Activated T-cell treated with anti-CD3 and anti-CD28 coated beads, Interleukin-2, amount 50 U/mL, for 4 hours (primary cell): Measurements from ENCODE around the gene TPRG1. TPM values are rescaled to one million over a fixed set of nuclear protein-coding genes. Genes with fewer than 3 reads are reported as not detected.

Experiments
- ATAC-seq, 2 donors: fragments of 200-7000 bp; cut with Tn5 transposase; one replicate each; pipeline ENCODE4 v1.10.0; 2021
- DNase-seq: peaks from one replicate; pipeline ENCODE4 v3.0.0-alpha.2; 2020
- H3K27me3 Mint-ChIP-seq: one replicate; pipeline ENCODE4 v1.8.0; 2021; ENCODE audit warnings: low read depth, mixed read lengths
- H3K36me3 Mint-ChIP-seq: one replicate; pipeline ENCODE4 v1.8.0; 2022; ENCODE audit warnings: mixed read lengths; ENCODE audit not compliant: insufficient read depth
- H3K4me1 Mint-ChIP-seq: one replicate; pipeline ENCODE4 v1.8.0; 2021; ENCODE audit warnings: low read depth, mixed read lengths
- H3K4me3 Mint-ChIP-seq: one replicate; pipeline ENCODE4 v1.8.0; 2021; ENCODE audit warnings: mild to moderate bottlenecking, moderate library complexity, mixed read lengths
- H3K9me3 Mint-ChIP-seq: one replicate; pipeline ENCODE4 v1.8.0; 2021; ENCODE audit warnings: mixed read lengths
- total RNA-seq, 3 donors: library from RNA; stranded (reverse); gene quantifications; one replicate each; pipeline ENCODE4 v1.2.1, GENCODE V29; 2021

Gene TPRG1, protein sequence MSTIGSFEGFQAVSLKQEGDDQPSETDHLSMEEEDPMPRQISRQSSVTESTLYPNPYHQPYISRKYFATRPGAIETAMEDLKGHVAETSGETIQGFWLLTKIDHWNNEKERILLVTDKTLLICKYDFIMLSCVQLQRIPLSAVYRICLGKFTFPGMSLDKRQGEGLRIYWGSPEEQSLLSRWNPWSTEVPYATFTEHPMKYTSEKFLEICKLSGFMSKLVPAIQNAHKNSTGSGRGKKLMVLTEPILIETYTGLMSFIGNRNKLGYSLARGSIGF
- total RNA-seq, result 10 to 100 TPM in 1 of 3 donors, 1 to 10 TPM in 2; 6.2 to 10.6 (median 7.4) TPM

DNA sequence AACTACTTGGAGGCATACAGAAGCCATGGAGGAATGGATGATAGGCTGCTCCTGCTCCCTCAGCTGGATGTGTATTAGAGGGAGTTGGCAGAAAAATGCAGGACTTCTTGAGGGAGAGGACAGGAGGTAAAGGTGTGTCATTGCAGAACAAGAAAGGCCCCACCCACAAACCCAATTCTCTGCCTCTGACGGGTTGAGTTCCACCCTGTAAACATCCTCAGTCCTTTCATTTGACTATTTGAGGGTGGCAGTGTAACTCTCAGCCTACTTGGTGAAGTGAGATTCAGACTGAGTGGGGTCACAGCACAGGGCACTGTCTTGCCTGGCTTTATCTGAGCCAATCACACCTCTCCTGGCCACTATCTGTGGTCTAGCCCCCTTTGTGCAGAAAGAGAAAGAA lies at the start of gene TPRG1:
TPRG1 (plus strand) TSS at position 265 of the 400 bp plus-strand sequence. CDS start 35,414 bp downstream, outside the sequence.
- no peak within 1 kb of the TSS for H3K4me3 Mint-ChIP-seq
- no peaks in the 10 kb centered on the region for H3K27me3 Mint-ChIP-seq
- H3K9me3 Mint-ChIP-seq, result no peaks in the 10 kb centered on the region
- H3K36me3 Mint-ChIP-seq, result no peaks in the 10 kb centered on the region
- H3K4me1 Mint-ChIP-seq, result peaks cover 9% of the 10 kb centered on the region
- DNase-seq (no peak), ATAC-seq (peak in 1 of 2 donors; percentile 5)

DNA sequence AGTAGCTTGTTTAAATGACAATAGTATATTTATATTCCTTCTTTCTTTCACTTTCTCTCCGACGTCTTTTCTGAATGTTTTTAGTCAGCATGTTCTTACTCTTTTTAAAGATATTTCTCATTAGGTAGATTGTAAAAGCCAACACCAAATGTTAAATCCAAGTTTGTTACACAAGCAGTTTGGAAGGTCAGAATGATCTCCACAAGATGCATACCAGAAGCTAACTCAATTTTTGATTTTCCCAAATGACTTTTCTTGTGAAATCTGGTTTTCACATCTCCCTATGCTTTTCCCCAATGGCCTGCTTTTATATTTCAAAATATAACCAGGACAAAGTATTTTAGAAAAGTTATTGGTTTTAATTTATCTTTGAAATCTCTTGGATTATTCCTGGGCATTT lies 49.7 kb upstream of the TPRG1 start:
- peak overlapping the region; percentile 71 for H3K4me3 Mint-ChIP-seq

DNA sequence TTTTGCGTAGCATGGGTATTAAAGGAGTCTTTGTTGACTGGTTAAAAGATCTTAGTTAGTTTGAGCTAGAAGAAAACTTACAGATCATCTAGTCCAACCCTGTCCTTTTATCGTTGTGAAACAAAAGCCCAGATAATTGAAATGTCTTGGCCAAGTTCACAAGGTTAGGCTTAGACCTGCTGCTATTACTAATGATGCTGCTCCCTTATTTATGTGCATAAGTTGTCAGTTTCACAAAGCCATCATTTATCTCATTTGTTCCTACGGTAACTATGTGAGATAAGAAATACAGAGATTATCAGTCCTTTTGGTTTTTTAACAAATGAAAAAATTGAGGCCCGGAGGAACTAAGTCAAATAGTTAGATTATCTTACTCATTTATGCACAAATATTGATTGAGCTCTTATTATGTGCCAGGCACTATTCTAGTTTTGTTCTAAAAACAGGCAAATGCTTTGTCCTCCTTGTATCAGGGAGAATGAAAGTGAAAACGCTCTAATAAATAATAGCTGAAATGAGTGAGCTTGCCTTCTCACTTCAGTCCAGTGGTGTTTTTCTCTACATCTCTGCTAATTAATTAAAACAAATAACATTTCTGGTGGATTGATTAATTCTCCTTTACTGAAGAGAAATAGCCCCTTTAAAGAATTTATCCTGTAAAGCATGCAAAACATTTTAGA lies 49.1 kb upstream of the TPRG1 start:
- Mint-ChIP-seq H3K27me3 (no peaks in the 10 kb centered on the region), H3K36me3 (no peaks in the 10 kb centered on the region), H3K9me3 (peaks cover 10% of the 10 kb centered on the region), H3K4me1 (peaks cover 27% of the 10 kb centered on the region), H3K4me3 (peak overlapping the region; percentile 71)
- DNase-seq (no peak), ATAC-seq (no peak)

More for the DNA sequence above, 49.7 kb upstream of the TPRG1 start:
- DNase-seq (no peak), ATAC-seq (no peak)
- H3K9me3 Mint-ChIP-seq, result peaks cover 10% of the 10 kb centered on the region
- peaks cover 27% of the 10 kb centered on the region for H3K4me1 Mint-ChIP-seq
- no peaks in the 10 kb centered on the region for H3K36me3 Mint-ChIP-seq
- no peaks in the 10 kb centered on the region for H3K27me3 Mint-ChIP-seq

DNA sequence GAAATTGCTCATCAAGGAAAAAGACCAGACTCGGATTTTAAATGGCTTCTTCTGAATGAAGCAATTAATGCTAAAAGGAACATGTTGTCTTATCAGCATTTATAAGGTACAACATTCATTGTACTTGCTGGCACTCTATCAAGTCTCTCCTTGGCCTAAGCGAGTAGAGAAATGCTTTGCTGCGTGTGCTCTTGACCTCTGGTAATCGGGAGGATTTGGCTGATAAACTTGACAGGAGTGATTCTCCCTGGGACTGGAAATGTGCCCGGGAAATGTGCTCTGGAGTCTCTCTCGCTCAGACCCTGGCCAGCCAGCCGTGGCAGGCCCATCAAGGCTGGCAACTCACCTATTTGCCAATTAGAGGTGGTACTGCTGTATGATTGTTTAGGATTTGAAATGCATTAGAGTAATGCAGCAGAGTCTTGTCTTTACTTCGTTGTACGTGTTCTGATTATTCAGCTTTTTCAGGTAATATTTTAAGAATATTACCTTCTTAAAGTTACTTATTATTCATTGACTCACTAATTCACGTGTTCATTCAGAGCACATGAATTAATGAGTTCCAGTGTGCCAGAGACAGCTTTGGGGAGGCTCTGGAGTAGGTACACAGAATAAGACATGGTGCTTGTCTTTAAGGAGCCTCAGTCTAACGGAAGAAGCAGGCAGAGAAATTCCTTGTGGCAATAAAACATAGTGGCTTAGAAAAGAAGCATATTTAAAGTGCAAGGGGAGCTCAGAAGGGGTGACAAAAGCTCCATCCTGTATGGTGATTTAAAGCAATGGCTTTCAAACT lies 48.0 kb upstream of the TPRG1 start:
- Mint-ChIP-seq H3K4me3 (peak overlapping the region; percentile 71), H3K4me1 (peaks cover 27% of the 10 kb centered on the region), H3K9me3 (peaks cover 10% of the 10 kb centered on the region), H3K36me3 (no peaks in the 10 kb centered on the region), H3K27me3 (no peaks in the 10 kb centered on the region)
- DNase-seq, result no peak
- no peak for ATAC-seq

DNA sequence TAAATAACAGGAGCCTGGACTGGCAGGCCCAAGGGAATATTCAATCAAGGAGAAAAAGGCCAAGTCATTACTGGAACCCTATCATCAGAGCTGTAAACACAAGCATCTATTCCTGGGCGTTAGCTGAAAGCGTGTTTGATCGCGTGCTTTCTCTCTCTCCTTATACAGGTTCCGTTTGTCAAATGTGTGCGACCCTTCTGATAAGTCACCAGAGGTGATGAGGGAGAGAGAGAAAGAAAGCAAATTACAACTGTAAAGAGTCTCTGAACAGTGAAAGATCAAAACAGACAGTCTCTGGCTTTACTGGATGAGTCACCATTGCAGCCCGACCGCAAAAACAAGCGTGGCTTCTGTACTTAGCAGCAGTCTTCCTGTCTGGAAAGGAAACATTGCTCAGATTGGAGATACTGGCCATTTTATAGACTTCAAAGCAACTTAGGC lies 39.5 kb upstream of the TPRG1 start:
- Mint-ChIP-seq H3K36me3 (peaks cover 13% of the 10 kb centered on the region), H3K9me3 (peaks cover 10% of the 10 kb centered on the region), H3K4me1 (peaks cover 35% of the 10 kb centered on the region), H3K27me3 (no peaks in the 10 kb centered on the region), H3K4me3 (peak overlapping the region; percentile 64)
- ATAC-seq (peak; percentile 97 to 98), DNase-seq (peak; percentile 67)

DNA sequence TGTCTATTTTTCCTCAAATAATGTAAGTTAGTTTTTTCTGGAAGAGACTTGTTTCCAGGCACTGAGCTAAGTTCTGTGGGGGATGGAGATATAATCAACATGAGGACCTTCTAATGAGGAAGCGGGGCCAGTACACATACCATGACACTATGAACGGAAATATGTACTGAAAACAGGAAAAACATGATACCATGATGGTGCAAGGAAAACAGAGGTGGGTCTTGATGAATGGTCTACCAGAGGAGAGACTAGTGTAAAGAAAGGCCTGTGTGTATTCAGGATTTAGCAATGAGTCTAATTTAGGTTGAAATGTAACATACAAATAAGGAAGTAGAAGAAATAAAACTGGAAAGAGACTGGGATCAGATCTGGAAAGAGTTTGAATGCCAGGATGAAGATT lies 38.9 kb upstream of the TPRG1 start:
- Mint-ChIP-seq H3K9me3 (peaks cover 10% of the 10 kb centered on the region), H3K4me1 (peaks cover 38% of the 10 kb centered on the region), H3K36me3 (peaks cover 13% of the 10 kb centered on the region), H3K27me3 (no peaks in the 10 kb centered on the region), H3K4me3 (peak overlapping the region; percentile 14)
- DNase-seq, result no peak
- ATAC-seq, result no peak

DNA sequence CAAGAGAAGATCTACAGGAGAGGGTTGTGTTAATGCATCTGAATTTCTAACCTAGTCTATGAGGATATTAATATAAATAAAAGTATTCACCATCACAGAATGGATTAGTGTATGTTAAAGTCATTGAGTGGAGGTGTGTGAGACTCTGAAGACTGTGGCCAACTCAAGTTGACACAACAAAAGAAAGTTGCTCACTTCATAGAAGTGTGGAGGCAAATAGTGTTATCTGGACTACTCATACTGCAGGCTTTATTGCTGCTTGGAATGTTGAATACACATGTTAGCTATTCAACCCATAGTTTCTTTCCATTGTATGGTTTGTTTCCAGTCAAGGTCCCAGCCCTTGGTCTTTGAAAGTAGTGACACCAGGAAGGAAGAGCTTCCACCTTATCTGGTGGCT lies 38.0 kb upstream of the TPRG1 start:
- no peak overlapping the region for H3K4me3 Mint-ChIP-seq
- peaks cover 13% of the 10 kb centered on the region for H3K36me3 Mint-ChIP-seq
- H3K4me1 Mint-ChIP-seq, result peaks cover 41% of the 10 kb centered on the region
- ATAC-seq (no peak), DNase-seq (no peak)
- H3K27me3 Mint-ChIP-seq, result no peaks in the 10 kb centered on the region
- peaks cover 10% of the 10 kb centered on the region for H3K9me3 Mint-ChIP-seq

DNA sequence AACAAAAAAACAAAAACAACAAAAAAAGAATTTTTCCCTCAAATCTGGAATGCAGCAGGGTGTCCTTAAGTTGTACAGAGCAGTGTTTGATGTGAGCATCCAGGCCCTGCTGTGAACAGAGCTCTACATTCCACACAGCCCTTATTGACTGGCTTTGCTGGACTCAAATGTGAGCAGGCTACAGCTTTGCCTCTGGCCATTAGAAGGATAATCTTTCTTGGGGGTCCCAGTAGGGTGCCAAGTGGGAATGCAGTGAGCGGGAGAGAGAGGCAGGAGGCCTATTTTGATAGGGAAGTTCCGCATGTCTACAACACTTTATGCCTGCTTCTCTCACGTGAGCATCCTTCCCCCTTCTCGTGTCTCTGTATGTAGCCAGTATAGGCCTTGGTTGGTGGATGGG lies 34.4 kb upstream of the TPRG1 start:
- H3K9me3 Mint-ChIP-seq, result peaks cover 10% of the 10 kb centered on the region

DNA sequence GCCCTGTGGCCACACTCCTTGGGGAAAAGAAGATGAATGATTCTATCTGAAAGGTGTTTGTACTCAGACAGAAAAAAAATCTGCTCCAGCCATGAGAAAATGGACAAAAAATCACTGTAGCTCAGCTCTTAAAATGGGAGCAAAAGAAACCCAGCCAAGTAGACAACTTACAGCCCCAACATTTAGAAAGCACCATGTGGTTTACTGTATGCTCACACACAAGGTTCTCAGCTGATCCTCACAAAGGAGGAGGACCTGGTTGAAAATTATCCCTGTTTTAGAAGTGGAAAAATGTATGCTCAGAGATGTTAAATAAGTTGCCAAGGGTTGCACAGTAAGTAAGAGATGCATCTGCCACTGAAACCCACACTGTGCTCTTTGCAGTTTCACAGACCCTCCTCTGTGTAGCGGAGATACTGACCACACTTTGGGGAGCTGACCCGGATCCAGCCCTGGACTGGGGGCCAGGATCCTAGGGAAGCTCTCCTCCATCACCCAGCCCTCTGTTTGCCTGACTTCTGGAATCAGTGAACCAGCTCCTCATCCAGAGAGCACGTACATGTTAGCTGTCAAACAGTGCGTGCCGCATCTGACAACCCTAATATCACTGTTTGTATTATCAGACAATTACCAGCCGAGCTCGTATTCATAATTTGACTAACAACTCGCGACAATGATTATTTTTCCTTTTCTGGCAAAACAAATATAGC lies 32.7 kb upstream of the TPRG1 start:
- peaks cover 29% of the 10 kb centered on the region for H3K4me1 Mint-ChIP-seq

More for the DNA sequence above, 34.4 kb upstream of the TPRG1 start:
- Mint-ChIP-seq H3K4me1 (peaks cover 33% of the 10 kb centered on the region), H3K4me3 (no peak overlapping the region), H3K36me3 (peaks cover 11% of the 10 kb centered on the region), H3K27me3 (peaks cover 2% of the 10 kb centered on the region)
- DNase-seq, result no peak
- ATAC-seq, result no peak

DNA sequence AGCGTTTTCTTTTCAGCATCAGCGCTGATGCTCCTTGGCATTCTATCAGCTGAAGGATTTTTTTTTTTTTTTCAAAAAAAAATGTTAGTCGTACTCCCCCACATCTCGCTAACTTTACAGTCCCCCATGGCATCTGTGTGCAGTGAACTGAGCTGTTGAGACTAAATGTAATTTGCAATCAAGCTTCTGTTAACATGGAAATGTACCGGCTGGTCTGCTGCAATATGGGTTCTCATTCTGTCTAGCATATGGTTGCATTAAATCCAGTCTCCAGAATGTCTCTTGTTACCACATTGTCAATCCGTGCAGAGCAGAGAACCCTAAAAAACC lies 32.2 kb upstream of the TPRG1 start:
- Mint-ChIP-seq H3K36me3 (peaks cover 6% of the 10 kb centered on the region), H3K4me1 (peaks cover 33% of the 10 kb centered on the region), H3K27me3 (peaks cover 2% of the 10 kb centered on the region), H3K9me3 (no peaks in the 10 kb centered on the region), H3K4me3 (no peak overlapping the region)
- ATAC-seq (no peak), DNase-seq (no peak)

More for the DNA sequence above, 32.7 kb upstream of the TPRG1 start:
- no peak for DNase-seq
- peaks cover 6% of the 10 kb centered on the region for H3K36me3 Mint-ChIP-seq
- H3K4me3 Mint-ChIP-seq, result no peak overlapping the region
- peaks cover 2% of the 10 kb centered on the region for H3K27me3 Mint-ChIP-seq
- no peak for ATAC-seq
- H3K9me3 Mint-ChIP-seq, result no peaks in the 10 kb centered on the region

DNA sequence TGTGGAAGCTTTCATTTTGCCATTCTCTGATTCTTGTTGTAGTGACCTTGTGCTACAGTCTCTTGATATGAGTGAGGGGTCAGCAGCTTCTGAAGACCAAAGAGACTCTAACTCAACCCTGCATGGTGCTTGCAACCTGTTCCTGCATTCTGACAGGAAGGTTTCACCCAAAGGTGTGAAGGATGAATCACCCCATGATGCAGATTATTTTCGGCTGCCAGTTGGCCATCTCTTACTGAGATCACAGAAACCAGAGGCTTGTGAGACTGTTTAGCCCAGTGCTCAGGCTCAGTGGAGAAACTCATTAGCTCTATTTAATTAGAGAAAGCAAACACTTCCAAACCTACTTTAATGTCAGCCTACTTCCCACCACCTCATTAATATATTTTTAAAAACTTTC lies 29.2 kb upstream of the TPRG1 start:
- ATAC-seq (peak; percentile 84 to 87), DNase-seq (peak; percentile 9)
- H3K27me3 Mint-ChIP-seq, result peaks cover 2% of the 10 kb centered on the region
- H3K36me3 Mint-ChIP-seq, result no peaks in the 10 kb centered on the region
- H3K9me3 Mint-ChIP-seq, result no peaks in the 10 kb centered on the region
- H3K4me1 Mint-ChIP-seq, result peaks cover 34% of the 10 kb centered on the region
- H3K4me3 Mint-ChIP-seq, result peak overlapping the region; percentile 5

DNA sequence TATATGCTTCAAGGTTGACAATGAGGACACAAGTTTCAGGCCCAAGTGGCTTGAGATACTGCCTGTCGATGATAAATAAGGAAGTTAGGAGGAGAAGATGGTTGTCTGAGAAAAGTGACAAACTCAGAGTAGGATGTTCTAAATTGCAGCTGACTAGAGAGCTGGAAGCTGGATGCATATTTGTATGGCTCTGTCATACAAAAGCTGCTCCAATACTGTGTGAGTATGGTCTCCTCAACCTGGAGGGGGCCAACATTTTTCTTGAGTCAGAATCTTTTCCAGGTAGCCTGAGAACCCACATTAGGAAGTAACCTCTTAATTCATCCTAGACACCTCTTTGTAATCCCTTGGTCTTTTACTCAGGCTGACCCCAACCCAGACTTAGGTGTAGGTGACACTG lies 28.4 kb upstream of the TPRG1 start:
- no peak overlapping the region for H3K4me3 Mint-ChIP-seq
- peaks cover 28% of the 10 kb centered on the region for H3K4me1 Mint-ChIP-seq
- DNase-seq (no peak), ATAC-seq (no peak)
- peaks cover 2% of the 10 kb centered on the region for H3K27me3 Mint-ChIP-seq
- H3K36me3 Mint-ChIP-seq, result no peaks in the 10 kb centered on the region
- no peaks in the 10 kb centered on the region for H3K9me3 Mint-ChIP-seq

DNA sequence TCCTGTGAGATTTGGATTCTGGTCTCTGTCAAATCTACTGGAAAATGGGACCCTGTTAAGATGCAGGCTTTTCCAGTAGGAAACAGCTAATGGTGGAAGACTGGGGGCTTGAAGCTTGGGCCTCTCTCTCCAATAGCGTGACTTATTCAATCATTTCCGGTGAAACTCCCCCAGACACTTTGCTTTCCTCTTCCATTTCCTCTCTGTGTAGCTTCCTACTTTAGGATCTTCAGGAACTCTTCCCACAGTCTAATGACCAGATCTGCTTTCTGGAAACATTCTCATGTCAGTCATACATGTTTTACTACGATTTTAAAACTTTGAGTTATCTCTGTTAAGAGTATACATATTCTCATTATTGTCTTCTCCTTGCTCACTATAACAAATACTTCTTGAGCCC lies 28.0 kb upstream of the TPRG1 start:
- Mint-ChIP-seq H3K9me3 (no peaks in the 10 kb centered on the region), H3K36me3 (no peaks in the 10 kb centered on the region), H3K27me3 (peaks cover 2% of the 10 kb centered on the region), H3K4me1 (peaks cover 28% of the 10 kb centered on the region), H3K4me3 (no peak overlapping the region)
- DNase-seq (no peak), ATAC-seq (no peak)

DNA sequence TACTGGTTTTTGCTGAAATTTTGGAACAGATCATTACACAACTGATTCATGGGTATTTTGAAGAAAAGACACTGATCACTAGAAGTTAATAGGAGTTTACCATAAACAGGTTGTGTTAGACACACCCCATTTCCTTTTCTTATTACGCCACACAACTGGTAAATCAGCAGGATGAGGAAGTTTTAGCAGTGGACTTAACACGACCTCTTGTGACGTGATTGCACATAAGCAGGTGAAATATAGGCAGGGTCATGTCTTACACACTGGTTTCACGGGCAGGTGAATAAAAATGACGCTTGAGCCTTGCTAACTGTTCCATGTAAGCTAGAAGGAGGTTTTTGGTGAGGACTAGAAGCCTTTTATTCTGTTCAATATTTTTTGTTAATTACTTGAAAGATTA lies 27.1 kb upstream of the TPRG1 start:
- Mint-ChIP-seq H3K4me3 (no peak overlapping the region), H3K27me3 (peaks cover 2% of the 10 kb centered on the region)

More for the DNA sequence above, 27.1 kb upstream of the TPRG1 start:
- H3K4me1 Mint-ChIP-seq, result peaks cover 28% of the 10 kb centered on the region
- no peak for DNase-seq
- H3K9me3 Mint-ChIP-seq, result no peaks in the 10 kb centered on the region
- no peaks in the 10 kb centered on the region for H3K36me3 Mint-ChIP-seq
- ATAC-seq, result peak; percentile 38 to 49
